Rectal smooth muscle tissue (tissue), 1 donor: ENCODE results near the gene CRYBG2.

Experiments
- H3K27ac ChIP-seq: one replicate; pipeline ENCODE4 v1.7.0; 2013; ENCODE audit warnings: low read depth, low read length, inconsistent platforms
- H3K27me3 ChIP-seq: one replicate; pipeline ENCODE4 v1.7.0; 2013; ENCODE audit warnings: low read length; ENCODE audit not compliant: control insufficient read depth, insufficient read depth
- H3K36me3 ChIP-seq: one replicate; pipeline ENCODE4 v1.7.0; 2013; ENCODE audit warnings: low read length; ENCODE audit not compliant: control insufficient read depth, insufficient read depth
- H3K4me1 ChIP-seq: one replicate; pipeline ENCODE4 v1.7.0; 2013; ENCODE audit warnings: low read length; ENCODE audit not compliant: control insufficient read depth, insufficient read depth
- H3K4me3 ChIP-seq: one replicate; pipeline ENCODE4 v1.7.0; 2013; ENCODE audit warnings: low read length
- H3K9ac ChIP-seq: one replicate; pipeline ENCODE4 v1.7.0; 2013; ENCODE audit warnings: low read length

The CRYBG2 gene

GRCh38 chr1:26290882-26291261 lies 63.1 kb downstream of the CRYBG2 start:
- Histone ChIP-seq H3K36me3 (no peaks in the 10 kb centered on the region), H3K27me3 (no peaks in the 10 kb centered on the region), H3K27ac (no peak overlapping the region), H3K9ac (no peak overlapping the region), H3K4me3 (no peak overlapping the region), H3K4me1 (no peaks in the 10 kb centered on the region)

- Histone ChIP-seq H3K27ac (no peak overlapping the region), H3K4me3 (no peak overlapping the region), H3K27me3 (no peaks in the 10 kb centered on the region), H3K4me1 (no peaks in the 10 kb centered on the region), H3K9ac (no peak overlapping the region), H3K36me3 (no peaks in the 10 kb centered on the region)
Measured at GRCh38 chr1:26290122-26290881, 63.6 kb downstream of the CRYBG2 start.

GRCh38 chr1:26289158-26290059 lies 64.5 kb downstream of the CRYBG2 start:
- H3K4me3 ChIP-seq = no peak overlapping the region
- no peak overlapping the region for H3K9ac ChIP-seq
- no peaks in the 10 kb centered on the region for H3K36me3 ChIP-seq
- no peak overlapping the region for H3K27ac ChIP-seq
- no peaks in the 10 kb centered on the region for H3K27me3 ChIP-seq
- no peaks in the 10 kb centered on the region for H3K4me1 ChIP-seq

GRCh38 chr1:26288311-26288941 lies 65.5 kb downstream of the CRYBG2 start:
- H3K9ac ChIP-seq = no peak overlapping the region
- no peaks in the 10 kb centered on the region for H3K4me1 ChIP-seq
- no peak overlapping the region for H3K4me3 ChIP-seq
- no peaks in the 10 kb centered on the region for H3K36me3 ChIP-seq
- no peaks in the 10 kb centered on the region for H3K27me3 ChIP-seq
- no peak overlapping the region for H3K27ac ChIP-seq

- no peak overlapping the region for H3K4me3 ChIP-seq
- no peaks in the 10 kb centered on the region for H3K4me1 ChIP-seq
- no peaks in the 10 kb centered on the region for H3K36me3 ChIP-seq
- no peak overlapping the region for H3K9ac ChIP-seq
- H3K27ac ChIP-seq = no peak overlapping the region
- no peaks in the 10 kb centered on the region for H3K27me3 ChIP-seq
Measured at GRCh38 chr1:26287811-26288210, 66.1 kb downstream of the CRYBG2 start.

- H3K4me1 ChIP-seq = no peaks in the 10 kb centered on the region
- no peaks in the 10 kb centered on the region for H3K36me3 ChIP-seq
- no peaks in the 10 kb centered on the region for H3K27me3 ChIP-seq
- peak overlapping the region; percentile 38 for H3K27ac ChIP-seq
- no peak overlapping the region for H3K9ac ChIP-seq
- H3K4me3 ChIP-seq = no peak overlapping the region
Measured at GRCh38 chr1:26287033-26287711, 66.8 kb downstream of the CRYBG2 start.

- Histone ChIP-seq H3K27me3 (no peaks in the 10 kb centered on the region), H3K4me1 (no peaks in the 10 kb centered on the region), H3K36me3 (peaks cover 3% of the 10 kb centered on the region), H3K27ac (no peak overlapping the region), H3K4me3 (no peak overlapping the region), H3K9ac (no peak overlapping the region)
Measured at GRCh38 chr1:26286064-26286416, 67.9 kb downstream of the CRYBG2 start.

- Histone ChIP-seq H3K4me1 (no peaks in the 10 kb centered on the region), H3K27ac (no peak overlapping the region), H3K36me3 (peaks cover 3% of the 10 kb centered on the region), H3K27me3 (no peaks in the 10 kb centered on the region), H3K4me3 (no peak overlapping the region), H3K9ac (no peak overlapping the region)
Measured at GRCh38 chr1:26285366-26286063, 68.4 kb downstream of the CRYBG2 start.

- no peaks in the 10 kb centered on the region for H3K4me1 ChIP-seq
- H3K4me3 ChIP-seq = no peak overlapping the region
- no peak overlapping the region for H3K27ac ChIP-seq
- no peaks in the 10 kb centered on the region for H3K27me3 ChIP-seq
- no peak overlapping the region for H3K9ac ChIP-seq
- peaks cover 3% of the 10 kb centered on the region for H3K36me3 ChIP-seq
Measured at GRCh38 chr1:26284597-26285347, 69.2 kb downstream of the CRYBG2 start.

GRCh38 chr1:26283871-26284596 lies 69.9 kb downstream of the CRYBG2 start:
- no peak overlapping the region for H3K27ac ChIP-seq
- H3K4me1 ChIP-seq = peaks cover 5% of the 10 kb centered on the region
- no peak overlapping the region for H3K4me3 ChIP-seq
- H3K36me3 ChIP-seq = peaks cover 3% of the 10 kb centered on the region
- H3K27me3 ChIP-seq = no peaks in the 10 kb centered on the region
- no peak overlapping the region for H3K9ac ChIP-seq
